Inflammatory macrophage treated with lipopolysaccharide for 1 hour (primary cell): ENCODE data around the gene SMARCA2.
A peak's percentile ranks its signal among the peaks of the same experiment; 100 is the strongest.

Source experiments
- DNase-seq, 2 donors: peaks; one replicate each; pipeline ENCODE4 v3.0.0-alpha.2; 2020 to 2022

Gene SMARCA2

GRCh38 chr9:2014696-2015580 lies at the start of gene SMARCA2:
Gene SMARCA2, plus strand, starts transcription at chr9:2015347. Its CDS starts 13,676 bp downstream, at chr9:2029023.
- DNase-seq: peak; percentile 97 to 98

- no peak for DNase-seq
These were observed 48.3 kb upstream of the SMARCA2 start for GRCh38 chr9:1966725-1967366.

- no peak for DNase-seq
These were observed 46.0 kb upstream of the SMARCA2 start for GRCh38 chr9:1969160-1969559.

- no peak for DNase-seq
These were observed 45.2 kb upstream of the SMARCA2 start for GRCh38 chr9:1969898-1970297.

GRCh38 chr9:1972672-1973071 lies 42.5 kb upstream of the SMARCA2 start:
- DNase-seq: no peak

GRCh38 chr9:1977026-1977425 lies 38.1 kb upstream of the SMARCA2 start:
- DNase-seq: no peak

GRCh38 chr9:1978941-1979340 lies 36.2 kb upstream of the SMARCA2 start:
- DNase-seq: peak in 1 of 2 donors; percentile 6

GRCh38 chr9:1979741-1980367 lies 35.3 kb upstream of the SMARCA2 start:
- peak; percentile 6 to 8 for DNase-seq

- DNase-seq: no peak
These were observed 34.8 kb upstream of the SMARCA2 start for GRCh38 chr9:1980387-1980786.

- no peak for DNase-seq
These were observed 33.1 kb upstream of the SMARCA2 start for GRCh38 chr9:1982074-1982473.

- no peak for DNase-seq
These were observed 28.8 kb upstream of the SMARCA2 start for GRCh38 chr9:1986341-1986740.

- no peak for DNase-seq
These were observed 25.6 kb upstream of the SMARCA2 start for GRCh38 chr9:1989500-1989899.

GRCh38 chr9:1994180-1994579 lies 21.0 kb upstream of the SMARCA2 start:
- peak in 1 of 2 donors; percentile 47 for DNase-seq

- no peak for DNase-seq
These were observed 20.1 kb upstream of the SMARCA2 start for GRCh38 chr9:1995084-1995483.

- DNase-seq: no peak
These were observed 19.0 kb upstream of the SMARCA2 start for GRCh38 chr9:1996156-1996555.

GRCh38 chr9:1997646-1998045 lies 17.5 kb upstream of the SMARCA2 start:
- DNase-seq: no peak

GRCh38 chr9:1998111-1998510 lies 17.0 kb upstream of the SMARCA2 start:
- DNase-seq: no peak

GRCh38 chr9:2000314-2000713 lies 14.8 kb upstream of the SMARCA2 start:
- DNase-seq: no peak

GRCh38 chr9:2008372-2008771 lies 6.8 kb upstream of the SMARCA2 start:
- no peak for DNase-seq

- DNase-seq: no peak
These were observed 2.8 kb upstream of the SMARCA2 start for GRCh38 chr9:2012347-2012746.

GRCh38 chr9:2013743-2014475 lies 1.2 kb upstream of the SMARCA2 start:
- peak; percentile 66 to 76 for DNase-seq

- DNase-seq: peak in 1 of 2 donors; percentile 30
These were observed 647 bp downstream of the SMARCA2 start for GRCh38 chr9:2015581-2016407.
